DOHH2 (cell line): ENCODE results near the gene PLEKHG5.
A peak's percentile ranks its signal among the peaks of the same experiment; 100 is the strongest.
"Not testable (repeated sequence)": the region's sequence is repeated elsewhere in the genome, so short reads cannot be mapped to it uniquely, and the experiment has no call there.

ENCODE experiments used
- H3F3A ChIP-seq: fragments of 200-600 bp; sonication (generic), shearing (Covaris generic); 2 replicates; pipeline ENCODE4 v1.6.0; 2016; ENCODE audit warnings: antibody characterized with exemption, mild to moderate bottlenecking; ENCODE audit not compliant: control insufficient read depth, insufficient read depth
- H3K27ac ChIP-seq: fragments of 200-600 bp; sonication (generic); 2 replicates; pipeline ENCODE4 v1.5.1; 2014; ENCODE audit warnings: low read depth, mild to moderate bottlenecking, low read length, moderate library complexity
- H3K27me3 ChIP-seq: fragments of 200-600 bp; sonication (generic); 2 replicates; pipeline ENCODE4 v1.6.1; 2014; ENCODE audit warnings: mild to moderate bottlenecking, low read length, mixed read lengths; ENCODE audit not compliant: control insufficient read depth
- H3K36me3 ChIP-seq: fragments of 200-600 bp; sonication (generic); 2 replicates; pipeline ENCODE4 v1.6.1; 2014; ENCODE audit warnings: mild to moderate bottlenecking, low read length, moderate library complexity, mixed read lengths; ENCODE audit not compliant: control insufficient read depth
- H3K4me1 ChIP-seq: fragments of 200-600 bp; sonication (generic); 2 replicates; pipeline ENCODE4 v1.6.1; 2014; ENCODE audit warnings: mild to moderate bottlenecking, low read length, mixed read lengths; ENCODE audit not compliant: control insufficient read depth
- H3K4me2 ChIP-seq: fragments of 200-600 bp; sonication (generic); 2 replicates; pipeline ENCODE4 v1.6.0; 2014; ENCODE audit warnings: mild to moderate bottlenecking, low read length, moderate library complexity
- H3K4me3 ChIP-seq: fragments of 200-600 bp; sonication (generic); 2 replicates; pipeline ENCODE4 v1.5.1; 2014; ENCODE audit warnings: mild to moderate bottlenecking, low read length, mixed read lengths
- H3K79me2 ChIP-seq: fragments of 200-600 bp; sonication (generic); 2 replicates; pipeline ENCODE4 v1.6.1; 2014; ENCODE audit warnings: mild to moderate bottlenecking, low read length, mixed read lengths; ENCODE audit not compliant: control insufficient read depth
- H3K9me2 ChIP-seq: fragments of 200-600 bp; sonication (generic); replicated peaks from 2 replicates; pipeline ENCODE4 v1.6.1; 2014; ENCODE audit warnings: mild to moderate bottlenecking, low read length, mixed read lengths; ENCODE audit not compliant: control insufficient read depth
- H3K9me3 ChIP-seq: fragments of 200-600 bp; sonication (generic); 2 replicates; pipeline ENCODE4 v1.6.1; 2014; ENCODE audit warnings: antibody characterized with exemption, low read length, mixed read lengths; ENCODE audit not compliant: control insufficient read depth, insufficient read depth
- H4K20me1 ChIP-seq: fragments of 200-600 bp; sonication (generic); 2 replicates; pipeline ENCODE4 v1.6.0; 2014; ENCODE audit warnings: low read depth, mild to moderate bottlenecking, antibody characterized with exemption, low read length, moderate library complexity; ENCODE audit not compliant: control insufficient read depth, insufficient read depth
- EZH2phosphoT487 ChIP-seq: fragments of 200-600 bp; sonication (generic); IDR thresholded peaks from 2 replicates; pipeline ENCODE4 v1.6.1; 2017; ENCODE audit warnings: borderline replicate concordance, mild to moderate bottlenecking, antibody characterized with exemption, low read length, moderate library complexity, mixed read lengths
- TF ChIP-seq, protein P1 (sequence below): fragments of 200-600 bp; sonication (generic); IDR thresholded peaks from one replicate; pipeline ENCODE4 v1.5.1; 2014; ENCODE audit warnings: antibody characterized with exemption, mild to moderate bottlenecking, low read depth, low read length; ENCODE audit not compliant: poor library complexity, severe bottlenecking

PLEKHG5 gene

DNA sequence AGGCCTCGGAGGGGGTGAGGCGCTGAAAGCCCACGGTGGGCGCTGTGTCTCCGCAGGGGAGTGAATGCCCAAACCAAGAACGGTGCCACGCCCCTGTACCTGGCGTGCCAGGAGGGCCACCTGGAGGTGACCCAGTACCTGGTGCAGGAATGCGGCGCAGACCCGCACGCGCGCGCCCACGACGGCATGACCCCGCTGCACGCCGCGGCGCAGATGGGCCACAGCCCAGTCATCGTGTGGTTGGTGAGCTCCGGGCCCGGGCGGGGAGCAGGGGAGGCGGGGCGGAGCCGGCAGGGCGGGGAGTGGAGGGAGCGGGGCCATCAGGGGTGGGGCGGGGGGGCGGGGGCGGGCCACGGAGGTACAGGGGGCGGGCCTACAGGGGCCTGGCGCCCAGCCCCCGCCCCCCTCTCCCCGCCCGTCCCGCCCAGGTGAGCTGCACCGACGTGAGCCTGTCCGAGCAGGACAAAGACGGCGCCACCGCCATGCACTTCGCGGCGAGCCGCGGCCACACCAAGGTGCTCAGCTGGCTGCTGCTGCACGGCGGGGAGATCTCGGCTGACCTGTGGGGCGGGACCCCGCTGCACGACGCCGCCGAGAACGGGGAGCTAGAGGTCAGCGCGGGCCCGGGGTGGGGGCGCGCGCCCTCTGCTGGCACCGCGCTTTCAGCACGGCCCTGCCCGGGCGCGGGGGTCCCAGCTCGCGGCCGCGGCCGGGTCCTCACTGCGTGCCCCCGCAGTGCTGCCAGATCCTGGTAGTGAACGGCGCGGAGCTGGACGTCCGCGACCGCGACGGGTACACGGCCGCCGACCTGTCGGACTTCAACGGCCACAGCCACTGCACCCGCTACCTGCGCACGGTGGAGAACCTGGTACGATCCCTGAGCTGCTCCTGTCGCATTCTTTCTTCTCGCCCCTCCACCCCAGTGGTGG is 51.0 kb downstream of the PLEKHG5 start:
- Histone ChIP-seq H3K9me2 (no peaks in the 10 kb centered on the region), H3K4me2 (peak overlapping the region; percentile 9; the same call in 1 of the 2 replicates), H3K79me2 (no peaks in the 10 kb centered on the region), H3F3A (no peaks in the 10 kb centered on the region), H3K9me3 (no peaks in the 10 kb centered on the region), H4K20me1 (peaks cover 7% of the 10 kb centered on the region; the same call in 1 of the 2 replicates), H3K27ac (no peak overlapping the region), H3K4me3 (no peak overlapping the region), H3K36me3 (no peaks in the 10 kb centered on the region), H3K27me3 (peaks cover 7% of the 10 kb centered on the region), H3K4me1 (no peaks in the 10 kb centered on the region)
- TF ChIP-seq EZH2phosphoT487, result no peak
- TF ChIP-seq, protein P1, sequence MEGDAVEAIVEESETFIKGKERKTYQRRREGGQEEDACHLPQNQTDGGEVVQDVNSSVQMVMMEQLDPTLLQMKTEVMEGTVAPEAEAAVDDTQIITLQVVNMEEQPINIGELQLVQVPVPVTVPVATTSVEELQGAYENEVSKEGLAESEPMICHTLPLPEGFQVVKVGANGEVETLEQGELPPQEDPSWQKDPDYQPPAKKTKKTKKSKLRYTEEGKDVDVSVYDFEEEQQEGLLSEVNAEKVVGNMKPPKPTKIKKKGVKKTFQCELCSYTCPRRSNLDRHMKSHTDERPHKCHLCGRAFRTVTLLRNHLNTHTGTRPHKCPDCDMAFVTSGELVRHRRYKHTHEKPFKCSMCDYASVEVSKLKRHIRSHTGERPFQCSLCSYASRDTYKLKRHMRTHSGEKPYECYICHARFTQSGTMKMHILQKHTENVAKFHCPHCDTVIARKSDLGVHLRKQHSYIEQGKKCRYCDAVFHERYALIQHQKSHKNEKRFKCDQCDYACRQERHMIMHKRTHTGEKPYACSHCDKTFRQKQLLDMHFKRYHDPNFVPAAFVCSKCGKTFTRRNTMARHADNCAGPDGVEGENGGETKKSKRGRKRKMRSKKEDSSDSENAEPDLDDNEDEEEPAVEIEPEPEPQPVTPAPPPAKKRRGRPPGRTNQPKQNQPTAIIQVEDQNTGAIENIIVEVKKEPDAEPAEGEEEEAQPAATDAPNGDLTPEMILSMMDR, result no peak

GRCh38 chr1:6438047-6438525 is 53.4 kb downstream of the PLEKHG5 start:
- no peaks in the 10 kb centered on the region for H3K36me3 ChIP-seq
- no peak overlapping the region for H3K27ac ChIP-seq
- H4K20me1 ChIP-seq, result 0 out of 2 replicates have a peak, but pooled peaks cover 3% of the 10 kb centered on the region
- no peaks in the 10 kb centered on the region for H3K79me2 ChIP-seq
- TF ChIP-seq, protein P1, result peak; percentile 89
- no peak for TF ChIP-seq EZH2phosphoT487
- peaks cover 3% of the 10 kb centered on the region; the same call in 1 of the 2 replicates for H3K27me3 ChIP-seq
- no peaks in the 10 kb centered on the region for H3K9me2 ChIP-seq
- no peaks in the 10 kb centered on the region for H3K4me1 ChIP-seq
- no peaks in the 10 kb centered on the region for H3K9me3 ChIP-seq
- no peak overlapping the region for H3K4me2 ChIP-seq
- no peak overlapping the region for H3K4me3 ChIP-seq
- no peaks in the 10 kb centered on the region for H3F3A ChIP-seq

DNA sequence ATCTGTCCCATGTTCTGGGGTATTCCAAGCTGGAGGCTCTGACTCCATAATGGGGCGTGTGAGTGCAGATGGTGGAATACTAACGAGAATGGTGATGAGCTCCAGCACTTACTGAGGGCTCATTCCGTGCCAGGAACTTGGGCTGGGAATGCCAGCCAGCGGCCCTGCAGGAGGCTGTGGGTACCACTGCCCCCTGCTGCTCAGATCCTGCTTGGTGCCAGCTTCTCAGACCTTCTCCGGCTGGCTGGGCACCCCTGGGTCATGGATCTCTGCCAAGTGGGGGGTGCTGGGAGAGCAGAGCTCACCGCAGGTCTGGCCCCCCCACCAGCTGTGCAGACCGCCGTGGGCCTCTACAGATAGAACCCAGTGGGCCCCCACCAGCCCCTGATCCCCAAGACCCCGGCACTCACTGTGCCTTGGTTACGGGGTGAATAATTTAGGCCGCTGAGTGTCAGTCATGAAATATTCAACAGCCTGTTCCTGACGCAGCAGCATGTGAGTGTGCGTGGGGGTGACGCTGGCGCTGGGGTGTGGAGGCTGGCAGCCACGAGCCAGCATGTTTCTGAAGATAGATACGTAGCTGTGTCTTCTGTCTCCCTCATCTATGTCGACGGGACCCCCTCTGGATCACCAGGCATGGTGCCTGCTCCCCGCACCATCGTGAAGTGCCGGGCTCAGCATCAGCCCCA is 54.3 kb downstream of the PLEKHG5 start:
- not testable (repeated sequence) for H4K20me1 ChIP-seq, H3K9me2 ChIP-seq, H3F3A ChIP-seq, H3K4me2 ChIP-seq, H3K9me3 ChIP-seq, H3K4me3 ChIP-seq, H3K4me1 ChIP-seq, H3K27ac ChIP-seq, H3K36me3 ChIP-seq, H3K79me2 ChIP-seq, H3K27me3 ChIP-seq
- TF ChIP-seq, protein P1, result peak; percentile 23

GRCh38 chr1:6436277-6436676 is 55.2 kb downstream of the PLEKHG5 start:
- H4K20me1 ChIP-seq, H3K27me3 ChIP-seq, H3K36me3 ChIP-seq, H3K4me1 ChIP-seq, H3K9me2 ChIP-seq, H3F3A ChIP-seq, H3K4me2 ChIP-seq, H3K9me3 ChIP-seq, H3K79me2 ChIP-seq, H3K27ac ChIP-seq, H3K4me3 ChIP-seq: not testable (repeated sequence)
